Measurements from ENCODE around the gene PTPRR.

The PTPRR gene

DNA sequence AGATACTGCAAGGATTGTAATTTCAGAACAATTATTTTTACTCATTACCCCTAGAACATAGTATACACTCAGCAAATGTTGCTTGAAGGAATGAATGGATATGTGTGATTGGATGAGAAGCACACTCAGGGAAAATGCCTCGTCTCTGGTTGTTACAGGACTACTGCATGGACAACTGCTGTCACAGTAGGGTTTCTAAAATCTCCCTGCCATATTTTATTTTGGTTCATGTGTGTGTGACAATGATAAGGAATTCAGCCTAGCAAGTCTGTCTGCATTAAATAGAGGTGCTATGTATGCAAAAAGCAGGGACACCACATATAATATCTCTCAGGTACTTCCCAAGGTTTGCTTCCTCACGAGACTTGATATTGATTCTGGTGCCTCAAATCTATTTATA is 1.4 kb downstream of the PTPRR start:
- no peak for DNase-seq (ENCODE audit: extremely low read depth in 1 of 2, low read depth in 1 of 2)

DNA sequence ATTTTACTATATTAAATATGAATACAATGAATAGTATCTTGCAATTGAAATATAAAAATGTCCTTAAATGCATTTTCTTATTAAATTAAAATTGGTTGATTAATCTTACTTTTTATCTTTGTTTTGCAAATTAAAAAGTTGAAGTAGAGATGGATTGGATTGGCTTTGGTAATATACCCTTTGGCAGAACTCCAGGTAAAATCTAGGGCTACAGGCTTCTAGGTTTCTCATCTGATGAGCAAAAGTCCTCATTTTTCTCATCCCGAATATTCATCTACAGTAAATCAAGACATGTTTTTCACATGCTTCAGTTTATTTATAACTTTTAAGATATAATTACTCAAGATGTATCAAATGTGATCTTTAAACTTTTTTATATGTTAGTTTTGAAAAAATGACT is 2.2 kb downstream of the PTPRR start:
- no peak for DNase-seq (ENCODE audit: extremely low read depth in 1 of 2, low read depth in 1 of 2)

GRCh38 chr12:70910666-70911065 is 9.9 kb downstream of the PTPRR start:
- no peak for DNase-seq (ENCODE audit: extremely low read depth in 1 of 2, low read depth in 1 of 2)

- no peak for DNase-seq (ENCODE audit: extremely low read depth in 1 of 2, low read depth in 1 of 2)
These were observed 11.6 kb downstream of the PTPRR start for GRCh38 chr12:70908978-70909377.

GRCh38 chr12:70907412-70907811 is 13.1 kb downstream of the PTPRR start:
- no peak for DNase-seq (ENCODE audit: extremely low read depth in 1 of 2, low read depth in 1 of 2)

GRCh38 chr12:70895956-70896355 is 24.6 kb downstream of the PTPRR start:
- DNase-seq (ENCODE audit: extremely low read depth in 1 of 2, low read depth in 1 of 2), result no peak

DNA sequence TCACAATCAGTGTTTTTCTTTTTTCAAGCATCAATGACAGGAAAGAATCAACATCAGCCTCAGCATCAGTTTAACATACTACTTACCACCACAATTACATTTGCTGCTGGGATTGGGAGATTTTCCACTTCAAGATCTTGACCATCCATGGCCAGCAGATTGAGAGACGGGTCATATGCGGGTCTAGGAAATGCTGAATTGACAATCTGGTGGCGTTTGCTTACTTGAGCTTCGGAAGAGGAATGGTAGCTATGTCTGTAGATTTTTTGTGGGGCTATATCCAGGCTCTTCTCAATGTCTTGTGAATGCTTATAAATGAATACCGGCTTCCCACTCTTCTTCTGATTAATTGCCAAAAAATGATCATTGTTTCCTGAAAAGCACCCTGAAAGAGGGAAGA is 27.9 kb downstream of the PTPRR start:
- DNase-seq (ENCODE audit: extremely low read depth in 1 of 2, low read depth in 1 of 2), result no peak

- no peak for DNase-seq (ENCODE audit: extremely low read depth in 1 of 2, low read depth in 1 of 2)
These were observed 29.4 kb downstream of the PTPRR start for GRCh38 chr12:70890895-70891832.

DNA sequence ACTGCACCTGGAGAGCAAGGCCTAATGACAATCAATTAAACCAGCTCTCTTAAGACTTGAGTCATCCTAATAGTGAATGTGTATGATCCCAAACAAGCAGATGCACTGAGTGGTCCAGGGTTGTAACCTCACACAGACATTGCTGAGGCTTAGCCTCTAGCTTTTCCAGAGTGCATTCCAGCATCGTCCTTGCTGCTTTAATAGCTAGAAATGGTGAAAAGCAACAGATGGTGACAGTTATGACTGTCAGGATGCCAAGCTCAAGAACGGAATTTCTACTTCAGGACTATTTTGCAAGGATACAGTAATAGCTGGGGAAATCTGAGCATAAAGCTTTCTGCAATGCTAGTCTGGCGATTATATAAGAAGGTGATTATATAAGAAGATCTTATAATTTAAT is 34.6 kb downstream of the PTPRR start:
- no peak for DNase-seq (ENCODE audit: extremely low read depth in 1 of 2, low read depth in 1 of 2)

DNA sequence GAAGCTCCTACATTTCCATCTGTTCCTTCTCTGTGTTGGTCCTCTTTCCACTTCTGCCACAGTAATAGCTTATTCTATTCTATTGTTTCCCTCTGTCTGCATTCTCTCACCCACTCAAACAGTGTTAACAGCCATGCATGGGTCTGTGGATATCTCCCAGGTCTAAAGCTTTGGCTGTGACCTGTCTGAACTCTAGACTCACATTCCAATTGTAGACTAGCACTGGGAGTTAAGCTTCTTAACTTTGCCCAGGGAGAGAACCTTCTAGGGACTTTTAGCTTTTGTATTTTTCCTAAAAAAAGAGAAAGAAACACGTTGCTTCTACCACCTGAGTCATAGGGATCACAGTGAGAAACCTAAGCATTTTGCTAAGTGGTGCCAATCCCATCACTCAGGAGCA is 36.7 kb downstream of the PTPRR start:
- no peak for DNase-seq (ENCODE audit: extremely low read depth in 1 of 2, low read depth in 1 of 2)

GRCh38 chr12:70880744-70881143 is 39.8 kb downstream of the PTPRR start:
- no peak for DNase-seq (ENCODE audit: extremely low read depth in 1 of 2, low read depth in 1 of 2)

DNA sequence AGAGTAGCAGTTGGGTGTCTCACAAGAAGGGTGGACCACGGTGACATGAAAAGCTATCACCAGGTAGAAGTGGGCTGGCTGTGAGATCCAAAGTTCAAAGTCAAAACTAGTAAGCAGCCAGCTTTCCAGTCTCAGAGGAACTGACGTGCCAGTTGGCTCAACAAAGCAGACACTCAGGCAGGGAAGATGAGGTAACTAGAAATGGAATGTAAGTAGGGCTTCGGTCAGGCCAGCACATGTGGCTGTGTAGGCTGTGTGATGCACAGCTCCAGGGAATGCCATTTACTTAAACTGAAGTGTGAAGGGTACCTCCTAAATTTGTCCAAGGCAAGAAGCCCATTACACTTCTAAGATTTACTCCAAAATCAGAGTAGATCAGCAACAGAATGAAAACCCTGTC is 43.6 kb downstream of the PTPRR start:
- DNase-seq (ENCODE audit: extremely low read depth in 1 of 2, low read depth in 1 of 2), result no peak

- DNase-seq (ENCODE audit: extremely low read depth in 1 of 2, low read depth in 1 of 2), result no peak
These were observed 44.9 kb downstream of the PTPRR start for GRCh38 chr12:70875628-70876027.

- DNase-seq (ENCODE audit: extremely low read depth in 1 of 2, low read depth in 1 of 2), result no peak
These were observed 65.5 kb downstream of the PTPRR start for GRCh38 chr12:70854881-70855568.

- no peak for DNase-seq (ENCODE audit: extremely low read depth in 1 of 2, low read depth in 1 of 2)
These were observed 66.4 kb downstream of the PTPRR start for GRCh38 chr12:70854138-70854537.

DNA sequence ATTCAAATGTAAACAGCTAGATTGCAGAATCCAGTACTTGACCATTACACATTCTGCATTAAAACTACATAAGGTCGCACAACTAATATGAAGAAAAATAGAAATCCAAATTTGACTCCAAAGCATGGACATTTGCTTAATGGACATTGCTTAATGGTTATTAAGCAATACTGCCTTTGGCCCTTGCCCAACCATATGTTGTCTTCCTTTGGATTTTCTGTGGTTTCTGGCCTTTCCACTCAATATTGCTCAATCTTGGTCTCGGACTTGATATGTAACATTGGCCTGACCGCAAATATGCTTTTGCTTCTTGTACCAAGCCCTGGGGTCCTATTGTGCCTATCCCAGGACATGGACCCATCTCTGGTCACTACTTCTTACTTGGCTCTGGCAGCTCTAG is 67.2 kb downstream of the PTPRR start:
- DNase-seq (ENCODE audit: extremely low read depth in 1 of 2, low read depth in 1 of 2), result no peak

GRCh38 chr12:70852416-70853150 is 68.0 kb downstream of the PTPRR start:
- no peak for DNase-seq (ENCODE audit: extremely low read depth in 1 of 2, low read depth in 1 of 2)

- DNase-seq (ENCODE audit: extremely low read depth in 1 of 2, low read depth in 1 of 2), result no peak
These were observed 71.1 kb downstream of the PTPRR start for GRCh38 chr12:70849265-70849960.

GRCh38 chr12:70847871-70848270 is 72.7 kb downstream of the PTPRR start:
- no peak for DNase-seq (ENCODE audit: extremely low read depth in 1 of 2, low read depth in 1 of 2)

- no peak for DNase-seq (ENCODE audit: extremely low read depth in 1 of 2, low read depth in 1 of 2)
These were observed 75.3 kb downstream of the PTPRR start for GRCh38 chr12:70845268-70845667.

GRCh38 chr12:70843363-70843762 is 77.2 kb downstream of the PTPRR start:
- DNase-seq (ENCODE audit: extremely low read depth in 1 of 2, low read depth in 1 of 2), result no peak
